BE2C (cell line): ENCODE results near the gene FKBP5.

ENCODE experiments used
- DNase-seq: peaks from one replicate; pipeline ENCODE4 v3.0.0-alpha.2; 2020
- H3K27me3 ChIP-seq: fragments of 250-450 bp; sonication (Bioruptor Pico); 2 replicates; pipeline ENCODE4 v1.5.1; 2020; ENCODE audit warnings: mild to moderate bottlenecking
- H3K36me3 ChIP-seq: fragments of 250-450 bp; sonication (Bioruptor Pico); 2 replicates; pipeline ENCODE4 v1.5.1; 2020; ENCODE audit warnings: mild to moderate bottlenecking
- H3K4me1 ChIP-seq: fragments of 250-450 bp; sonication (Bioruptor Pico); 2 replicates; pipeline ENCODE4 v1.5.1; 2020
- H3K4me3 ChIP-seq: 2 replicates; pipeline ENCODE4 v1.5.1; 2011; ENCODE audit warnings: low read depth, low read length
- H3K9me3 ChIP-seq: fragments of 250-450 bp; sonication (Bioruptor Pico); 2 replicates; pipeline ENCODE4 v1.5.1; 2020
- TF ChIP-seq, protein P1 (sequence below): IDR thresholded peaks from 2 replicates; pipeline ENCODE4 v1.5.1; 2012; ENCODE audit warnings: mild to moderate bottlenecking, low read depth, low read length

Gene FKBP5

DNA sequence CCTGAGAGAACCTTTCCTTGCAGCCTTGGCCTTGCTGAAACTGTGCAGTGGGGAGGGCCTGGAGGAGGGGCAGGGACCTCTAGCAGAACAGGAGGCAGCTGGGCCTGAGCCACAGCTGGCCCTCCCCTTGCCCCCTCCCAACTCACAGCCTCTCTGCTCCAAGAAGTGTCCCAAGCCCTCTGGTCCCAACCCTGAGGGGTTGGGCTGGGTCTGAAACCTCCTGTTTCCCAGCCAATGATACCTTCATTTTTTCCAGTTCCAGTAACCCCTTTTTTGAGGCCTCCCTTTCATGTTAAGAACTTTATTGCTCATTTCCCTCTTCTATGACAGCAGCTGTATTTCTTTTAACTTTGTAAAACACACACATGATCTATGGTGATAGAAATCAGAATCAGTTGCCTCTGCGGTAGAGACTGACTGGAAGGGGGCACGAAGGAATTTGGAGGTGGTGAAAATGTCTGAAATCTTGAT is 30.2 kb upstream of the FKBP5 start:
- no peak for DNase-seq
- H3K9me3 ChIP-seq: no peaks in the 10 kb centered on the region

DNA sequence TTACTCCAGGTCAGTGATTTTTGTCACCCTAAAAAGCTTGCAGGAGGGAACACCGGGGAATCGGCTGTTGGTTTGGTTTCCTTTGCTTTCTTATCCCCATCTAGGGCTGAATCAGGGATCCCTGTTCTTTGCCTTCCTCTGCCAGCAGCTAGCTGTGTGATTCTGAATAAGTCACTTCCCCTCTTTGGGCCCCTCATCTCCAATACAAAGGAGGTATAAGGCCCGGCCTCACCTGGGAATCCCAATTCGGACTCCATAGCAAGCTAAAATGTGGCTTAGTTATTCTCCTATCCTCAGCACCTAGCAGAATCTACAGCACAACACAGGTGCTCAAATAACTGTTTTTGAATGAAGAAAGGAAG is 29.6 kb upstream of the FKBP5 start:
- Histone ChIP-seq H3K4me1 (peaks cover 22% of the 10 kb centered on the region), H3K27me3 (no peaks in the 10 kb centered on the region), H3K36me3 (no peaks in the 10 kb centered on the region), H3K4me3 (no peak overlapping the region), H3K9me3 (no peaks in the 10 kb centered on the region)
- DNase-seq: no peak
- TF ChIP-seq, protein P1, sequence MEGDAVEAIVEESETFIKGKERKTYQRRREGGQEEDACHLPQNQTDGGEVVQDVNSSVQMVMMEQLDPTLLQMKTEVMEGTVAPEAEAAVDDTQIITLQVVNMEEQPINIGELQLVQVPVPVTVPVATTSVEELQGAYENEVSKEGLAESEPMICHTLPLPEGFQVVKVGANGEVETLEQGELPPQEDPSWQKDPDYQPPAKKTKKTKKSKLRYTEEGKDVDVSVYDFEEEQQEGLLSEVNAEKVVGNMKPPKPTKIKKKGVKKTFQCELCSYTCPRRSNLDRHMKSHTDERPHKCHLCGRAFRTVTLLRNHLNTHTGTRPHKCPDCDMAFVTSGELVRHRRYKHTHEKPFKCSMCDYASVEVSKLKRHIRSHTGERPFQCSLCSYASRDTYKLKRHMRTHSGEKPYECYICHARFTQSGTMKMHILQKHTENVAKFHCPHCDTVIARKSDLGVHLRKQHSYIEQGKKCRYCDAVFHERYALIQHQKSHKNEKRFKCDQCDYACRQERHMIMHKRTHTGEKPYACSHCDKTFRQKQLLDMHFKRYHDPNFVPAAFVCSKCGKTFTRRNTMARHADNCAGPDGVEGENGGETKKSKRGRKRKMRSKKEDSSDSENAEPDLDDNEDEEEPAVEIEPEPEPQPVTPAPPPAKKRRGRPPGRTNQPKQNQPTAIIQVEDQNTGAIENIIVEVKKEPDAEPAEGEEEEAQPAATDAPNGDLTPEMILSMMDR: no peak

More for the DNA sequence above, 30.2 kb upstream of the FKBP5 start:
- TF ChIP-seq, protein P1: no peak
- no peak overlapping the region for H3K4me3 ChIP-seq
- H3K36me3 ChIP-seq: no peaks in the 10 kb centered on the region
- peaks cover 22% of the 10 kb centered on the region for H3K4me1 ChIP-seq
- H3K27me3 ChIP-seq: no peaks in the 10 kb centered on the region

DNA sequence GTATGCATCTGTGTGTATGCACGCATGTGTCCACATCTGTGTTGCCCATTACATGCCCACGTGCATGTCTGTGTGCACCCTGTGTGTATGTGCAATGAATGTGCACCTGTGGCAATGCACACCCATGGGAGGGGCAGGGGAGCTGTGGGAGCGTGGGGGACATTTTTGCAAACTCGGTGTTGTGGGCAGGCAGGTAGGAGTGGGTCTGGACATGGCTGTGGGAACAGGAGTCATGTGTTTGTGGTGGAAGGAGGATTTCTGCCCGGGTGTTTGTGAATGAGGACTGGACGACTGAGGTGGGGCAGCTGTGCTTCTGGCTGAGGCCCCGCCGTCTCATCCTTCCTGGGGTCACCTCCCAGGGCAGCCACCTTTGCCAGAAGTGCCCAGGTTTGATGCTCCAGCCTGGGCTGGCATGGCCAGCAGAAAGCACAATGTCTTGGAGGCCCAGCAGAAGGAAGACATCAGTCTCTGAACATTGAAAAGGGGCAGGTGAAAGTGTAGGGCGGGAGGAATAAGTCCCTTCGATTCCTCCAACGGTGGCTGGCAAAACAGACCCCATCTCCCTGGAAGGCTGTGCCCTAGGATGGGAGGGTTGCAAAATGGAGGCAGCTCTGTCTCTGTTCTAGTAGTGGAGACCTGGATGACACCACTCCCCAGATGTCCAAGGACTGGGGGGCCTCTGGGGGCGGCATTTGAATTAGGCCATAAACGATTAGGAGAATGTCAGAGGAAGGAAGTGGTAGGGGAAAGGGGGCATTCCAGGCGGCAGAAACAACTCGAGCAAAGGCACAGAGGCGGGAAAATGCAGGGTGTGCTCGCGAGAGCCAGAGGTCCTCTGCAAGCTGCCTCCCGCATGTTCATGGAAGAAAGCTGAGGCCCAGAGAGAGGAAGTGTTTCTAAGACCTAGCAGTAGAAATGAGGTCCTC is 29.0 kb upstream of the FKBP5 start:
- no peaks in the 10 kb centered on the region for H3K36me3 ChIP-seq
- DNase-seq: no peak
- TF ChIP-seq, protein P1: no peak
- peaks cover 22% of the 10 kb centered on the region for H3K4me1 ChIP-seq
- no peak overlapping the region for H3K4me3 ChIP-seq
- H3K9me3 ChIP-seq: no peaks in the 10 kb centered on the region
- H3K27me3 ChIP-seq: no peaks in the 10 kb centered on the region

DNA sequence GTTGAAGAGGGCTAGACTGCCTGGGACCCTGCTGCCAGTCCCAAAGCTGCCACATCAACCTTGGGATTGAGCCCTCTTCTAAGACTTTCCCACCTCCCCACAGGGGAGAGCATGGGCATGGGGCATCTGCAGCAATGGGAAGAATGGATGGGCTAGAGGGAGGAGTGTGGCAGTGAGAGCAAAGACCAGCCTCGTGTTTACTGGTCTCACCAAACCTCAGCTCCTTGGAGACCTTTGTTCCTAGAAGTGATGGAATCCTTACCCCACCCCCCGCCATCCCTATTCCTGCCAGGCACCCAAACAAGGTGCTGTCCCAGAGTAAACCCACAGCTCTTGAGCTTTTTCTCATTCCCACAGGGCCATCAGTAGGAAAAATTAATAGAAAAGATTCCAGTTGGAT is 28.1 kb upstream of the FKBP5 start:
- no peak for DNase-seq
- H3K4me3 ChIP-seq: no peak overlapping the region
- TF ChIP-seq, protein P1: no peak
- no peaks in the 10 kb centered on the region for H3K9me3 ChIP-seq
- H3K36me3 ChIP-seq: no peaks in the 10 kb centered on the region
- no peaks in the 10 kb centered on the region for H3K27me3 ChIP-seq
- H3K4me1 ChIP-seq: peaks cover 22% of the 10 kb centered on the region

DNA sequence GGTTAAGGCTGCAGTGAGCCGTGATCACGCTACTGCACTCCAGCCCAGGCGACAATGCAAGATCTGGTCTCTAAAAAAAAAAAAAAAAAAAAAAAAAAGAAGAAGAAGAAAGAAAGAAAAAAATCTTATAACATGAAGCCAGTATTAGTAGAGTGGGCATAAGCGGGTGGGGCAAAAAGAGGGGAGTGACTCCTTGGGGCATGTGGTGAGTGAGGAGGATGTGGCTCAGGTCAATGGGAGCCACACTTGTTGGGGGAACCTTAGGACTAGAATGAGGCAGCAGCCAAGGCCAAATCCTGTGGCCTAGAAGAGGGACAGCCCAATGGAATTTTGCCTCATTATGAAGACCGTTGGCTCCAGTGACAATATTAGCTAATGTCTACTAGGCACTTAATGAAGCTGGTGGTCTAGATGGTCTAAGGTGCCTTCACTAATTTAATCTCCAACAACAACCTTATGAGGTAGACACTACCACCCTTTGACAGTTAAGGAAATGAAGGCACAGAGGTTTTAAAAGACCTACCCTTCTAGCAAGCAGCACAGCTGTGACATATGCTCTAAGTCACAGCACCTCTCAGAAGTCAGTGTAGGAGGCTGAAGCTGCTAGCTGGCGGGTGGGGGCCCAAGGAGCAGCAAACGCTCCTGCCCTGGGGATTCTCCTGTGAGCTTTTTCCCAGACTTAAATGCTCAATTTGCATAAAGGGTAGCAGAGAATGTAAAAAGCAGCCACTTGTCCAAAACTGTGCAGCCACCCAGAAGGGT is 24.5 kb upstream of the FKBP5 start:
- TF ChIP-seq, protein P1: no peak
- Histone ChIP-seq H3K4me1 (no peaks in the 10 kb centered on the region), H3K27me3 (no peaks in the 10 kb centered on the region), H3K4me3 (no peak overlapping the region), H3K36me3 (no peaks in the 10 kb centered on the region), H3K9me3 (no peaks in the 10 kb centered on the region)
- no peak for DNase-seq
